HG02970 (cell line): Measurements from ENCODE around the gene TCERG1L.

Source experiments
- ATAC-seq: cut with Tn5 transposase; IDR thresholded peaks from one replicate; pipeline ENCODE4 v1.9.1; 2021; ENCODE audit warnings: mild to moderate bottlenecking, moderate library complexity, moderate number of reproducible peaks; ENCODE audit not compliant: unreplicated experiment, low FRiP score

TCERG1L gene

GRCh38 chr10:131231965-131232541 lies 79.5 kb downstream of the TCERG1L start:
- ATAC-seq, result no peak

GRCh38 chr10:131231323-131231964 lies 80.1 kb downstream of the TCERG1L start:
- ATAC-seq, result no peak

GRCh38 chr10:131230641-131231322 lies 80.7 kb downstream of the TCERG1L start:
- no peak for ATAC-seq

- ATAC-seq, result no peak
Measured at GRCh38 chr10:131230166-131230565, 81.4 kb downstream of the TCERG1L start.

GRCh38 chr10:131227163-131227740 lies 84.3 kb downstream of the TCERG1L start:
- ATAC-seq, result no peak

GRCh38 chr10:131226446-131227162 lies 84.9 kb downstream of the TCERG1L start:
- ATAC-seq, result no peak

GRCh38 chr10:131224106-131224505 lies 87.4 kb downstream of the TCERG1L start:
- no peak for ATAC-seq

GRCh38 chr10:131223422-131223821 lies 88.1 kb downstream of the TCERG1L start:
- no peak for ATAC-seq

- ATAC-seq, result no peak
Measured at GRCh38 chr10:131222986-131223385, 88.5 kb downstream of the TCERG1L start.

GRCh38 chr10:131221632-131222277 lies 89.8 kb downstream of the TCERG1L start:
- ATAC-seq, result no peak

- no peak for ATAC-seq
Measured at GRCh38 chr10:131220601-131221171, 90.8 kb downstream of the TCERG1L start.

- no peak for ATAC-seq
Measured at GRCh38 chr10:131219955-131220489, 91.5 kb downstream of the TCERG1L start.

- ATAC-seq, result no peak
Measured at GRCh38 chr10:131219584-131219886, 92.0 kb downstream of the TCERG1L start.

GRCh38 chr10:131218811-131219583 lies 92.5 kb downstream of the TCERG1L start:
- ATAC-seq, result no peak

- no peak for ATAC-seq
Measured at GRCh38 chr10:131216681-131217230, 94.8 kb downstream of the TCERG1L start.

- no peak for ATAC-seq
Measured at GRCh38 chr10:131215776-131216175, 95.7 kb downstream of the TCERG1L start.

GRCh38 chr10:131214521-131215244 lies 96.8 kb downstream of the TCERG1L start:
- ATAC-seq, result no peak
